HUDEP-2 (cell line): ENCODE results near the gene COX6A2.
A peak's percentile ranks its signal among the peaks of the same experiment; 100 is the strongest.

Experiments
- DNase-seq, 76 experiments: peaks; one replicate each; lab custom pipeline; 2025; ENCODE audit not compliant: unreplicated experiment in 76 of 76; lab: John Stamatoyannopoulos, UW

The COX6A2 gene

GRCh38 chr16:31464348-31464769 is 36.2 kb upstream of the COX6A2 start:
- DNase-seq, result no peak

- no peak for DNase-seq
Measured at GRCh38 chr16:31461921-31462804, 34.0 kb upstream of the COX6A2 start.

GRCh38 chr16:31461201-31461920 is 33.2 kb upstream of the COX6A2 start:
- DNase-seq, result no peak

DNA sequence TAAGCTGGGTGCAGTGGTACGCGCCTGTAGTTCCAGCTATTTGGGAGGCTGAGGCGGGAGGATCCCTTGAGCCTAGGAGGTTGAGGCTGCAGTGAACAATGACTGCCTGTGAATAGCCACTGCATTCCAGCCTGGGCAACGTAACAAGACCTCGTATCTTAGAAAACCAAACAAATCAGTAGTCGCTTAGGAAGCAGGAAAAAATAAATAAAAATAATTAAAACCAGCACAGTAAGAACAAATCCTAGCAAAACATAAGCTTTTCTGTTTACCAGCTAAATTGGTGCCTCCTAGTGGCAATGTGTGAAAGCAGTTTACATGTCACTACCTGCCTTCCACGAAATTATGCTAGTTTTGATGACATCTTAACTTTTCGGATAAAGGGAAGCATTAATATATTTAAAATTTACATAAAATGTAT is 32.4 kb upstream of the COX6A2 start:
- peak in 13 of 76 experiments; percentile 9 to 38 (median 27) for DNase-seq

DNA sequence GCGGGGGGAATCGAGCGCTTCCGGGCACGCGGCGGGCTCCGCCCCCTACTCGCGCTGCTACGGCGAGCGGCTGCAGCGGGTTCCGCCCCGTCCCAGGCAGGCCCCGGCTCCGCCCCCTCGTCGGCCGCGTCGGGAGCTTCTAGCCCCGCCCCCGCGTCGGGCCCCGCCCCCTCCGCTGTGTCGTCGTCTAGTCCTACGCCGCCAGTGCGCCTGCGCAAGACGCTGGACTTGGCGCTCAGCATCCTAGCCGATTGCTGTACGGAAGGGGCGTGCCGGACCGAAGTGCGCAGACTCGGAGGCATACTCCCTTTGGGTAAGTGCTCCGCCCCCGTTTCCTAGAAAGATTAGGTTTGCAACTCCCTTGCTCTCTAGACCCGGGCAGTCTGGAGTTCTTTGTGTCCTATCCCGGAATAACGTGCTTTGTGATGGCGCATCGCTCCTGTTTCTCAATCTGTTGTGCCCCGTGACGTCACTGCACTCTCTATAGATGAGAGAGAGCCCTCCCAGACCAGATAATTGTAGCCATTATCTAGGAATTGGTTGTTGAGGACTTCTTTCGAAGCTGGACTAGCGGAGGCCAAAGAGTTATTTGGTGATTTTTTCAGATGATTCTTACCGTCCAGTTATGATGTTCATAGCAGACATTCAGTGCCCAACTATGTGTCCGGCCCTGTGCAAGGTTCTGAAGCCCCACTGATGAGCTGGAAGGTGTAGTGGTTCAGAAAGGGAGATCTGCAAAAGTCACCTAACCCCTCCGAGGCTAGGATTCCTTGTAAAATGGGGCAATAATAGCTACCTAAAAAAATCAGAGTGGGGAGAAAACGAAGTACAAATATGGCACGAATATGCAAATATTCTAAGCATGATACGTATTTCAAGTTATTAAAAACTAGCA is 31.8 kb upstream of the COX6A2 start:
- DNase-seq, result peak in 75 of 76 experiments; percentile 73 to 100 (median 99)

DNA sequence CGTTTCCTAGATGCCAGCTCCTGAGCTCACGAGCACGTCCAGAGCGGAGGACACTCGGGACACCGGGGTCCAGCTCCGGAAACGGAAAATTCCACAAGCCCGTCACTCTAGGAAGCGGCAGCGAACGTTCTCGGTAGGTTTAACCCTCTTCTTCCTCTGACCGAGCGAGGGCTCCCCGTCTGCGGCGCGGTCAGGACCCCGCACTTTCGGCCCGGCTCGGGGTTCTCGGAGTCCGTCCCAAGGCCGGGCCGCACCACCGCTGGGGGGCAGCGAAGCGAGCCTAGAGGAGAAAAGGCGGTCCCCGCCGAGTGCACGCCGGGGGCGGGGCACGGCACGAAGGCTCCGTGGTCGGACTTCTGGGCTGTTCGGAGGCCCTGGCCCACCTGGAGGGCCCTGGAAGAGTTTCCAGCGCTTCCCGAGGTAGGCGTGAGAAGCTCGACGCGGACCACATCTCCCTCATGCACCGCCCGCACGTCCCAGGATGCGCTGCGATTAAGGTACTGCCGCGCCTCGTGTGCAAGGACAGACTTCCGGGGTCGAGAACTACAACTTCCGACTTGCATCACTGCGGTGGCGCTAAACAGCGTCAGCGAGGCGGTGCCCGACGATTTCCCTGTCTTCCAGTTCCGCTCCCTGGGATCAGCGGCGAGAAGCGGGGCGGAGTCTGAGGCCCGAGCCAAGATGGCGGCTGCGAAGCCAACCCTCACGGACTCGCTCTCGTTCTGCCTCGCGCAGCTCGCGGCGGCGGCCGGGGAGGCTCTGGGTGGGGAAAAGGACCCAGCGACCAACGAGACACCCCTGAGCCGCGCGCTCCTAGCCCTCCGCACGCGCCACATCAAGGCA is 30.9 kb upstream of the COX6A2 start, which contains the start of gene ARMC5:
ARMC5 (plus strand) TSS at position 658 of the 843 bp plus-strand sequence; CDS start at position 682, 24 bp downstream.
- DNase-seq, result peak; percentile 67 to 99 (median 94)

- peak in 40 of 76 experiments; percentile 10 to 66 (median 36) for DNase-seq
Measured at GRCh38 chr16:31458073-31458843, 30.1 kb upstream of the COX6A2 start.

DNA sequence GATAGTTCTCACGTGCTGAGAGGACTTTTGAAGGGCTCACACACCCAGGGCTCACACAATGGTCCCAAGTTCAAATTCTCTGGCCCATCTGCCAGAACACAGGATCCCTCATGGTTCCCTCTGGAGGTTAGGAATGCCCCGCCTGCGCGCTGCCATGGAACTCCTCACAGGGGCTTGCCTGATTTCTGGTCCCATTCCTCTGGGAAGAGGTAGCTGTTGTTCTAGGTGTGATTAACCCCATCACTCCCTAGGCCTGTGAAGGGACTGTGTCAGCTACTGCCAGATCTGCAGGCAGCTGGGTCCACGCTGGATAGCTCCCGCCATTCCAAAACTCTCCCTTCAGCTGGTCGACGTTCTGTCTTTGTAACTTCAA is 28.8 kb upstream of the COX6A2 start:
- no peak for DNase-seq

DNA sequence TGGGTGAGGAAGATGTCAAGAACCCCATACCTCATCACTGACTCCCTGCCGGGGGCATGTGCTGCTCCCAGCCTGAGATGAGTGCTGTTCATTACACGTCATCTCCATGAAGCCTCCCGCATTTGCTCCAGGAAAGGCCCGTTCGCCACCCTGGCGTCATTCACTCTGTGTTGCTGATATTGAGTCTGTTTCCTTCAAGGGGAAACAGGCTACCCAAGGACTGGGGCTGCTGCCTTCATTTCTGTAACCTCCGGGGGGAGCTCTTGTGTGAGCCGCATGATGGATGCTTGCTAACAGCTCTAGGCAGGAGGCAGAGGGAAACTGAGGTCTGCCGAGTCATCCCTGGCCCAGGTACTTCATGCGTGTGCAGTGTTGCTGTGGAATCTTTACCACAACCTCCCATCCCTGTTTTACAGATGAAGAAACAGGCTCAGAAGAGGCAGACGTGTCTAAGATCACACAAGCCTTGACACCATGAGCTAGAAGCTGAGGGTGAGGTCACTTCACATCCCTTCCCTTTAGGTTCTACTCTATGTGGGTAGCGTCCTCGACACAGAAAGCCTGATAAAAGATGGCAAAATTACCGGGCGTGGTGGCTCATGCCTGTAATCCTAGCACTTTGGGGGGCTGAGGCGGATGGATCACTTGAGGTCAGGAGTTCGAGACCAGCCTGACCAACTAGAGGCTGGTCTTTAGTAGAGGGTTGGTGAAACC is 27.6 kb upstream of the COX6A2 start:
- DNase-seq, result peak in 17 of 76 experiments; percentile 7 to 33 (median 16)

GRCh38 chr16:31453255-31454204 is 25.4 kb upstream of the COX6A2 start:
- DNase-seq, result peak in 59 of 76 experiments; percentile 4 to 76 (median 53)

DNA sequence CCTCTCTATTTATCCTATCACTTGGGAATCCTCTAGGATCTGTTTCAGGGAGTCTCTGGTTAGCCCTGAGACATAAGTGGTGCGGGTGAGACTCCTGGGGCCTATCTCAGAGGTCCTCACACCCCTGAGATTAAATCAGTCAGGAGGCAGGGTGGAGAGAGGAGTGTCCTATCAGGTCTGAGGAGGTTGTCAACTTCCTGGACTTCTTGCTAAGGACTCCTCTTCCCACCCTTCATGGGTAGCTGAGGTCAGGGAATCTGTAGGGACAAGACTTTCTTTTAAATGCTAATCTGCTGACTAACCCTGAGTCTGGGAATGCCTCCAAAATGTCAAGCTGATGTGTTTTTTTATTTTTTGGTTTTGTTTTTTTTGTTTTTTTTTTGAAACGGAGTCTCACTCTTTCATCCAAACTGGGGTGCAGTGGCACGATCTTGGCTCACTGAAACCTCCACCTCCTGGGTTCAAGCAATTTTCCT is 24.5 kb upstream of the COX6A2 start:
- peak in 12 of 76 experiments; percentile 8 to 30 (median 18) for DNase-seq

- DNase-seq, result peak in 51 of 76 experiments; percentile 13 to 64 (median 37)
Measured at GRCh38 chr16:31451681-31452351, 23.7 kb upstream of the COX6A2 start.

GRCh38 chr16:31451201-31451600 is 23.0 kb upstream of the COX6A2 start:
- no peak for DNase-seq

GRCh38 chr16:31445931-31446330 is 17.8 kb upstream of the COX6A2 start:
- peak in 2 of 76 experiments; percentile 3 to 11 for DNase-seq

- no peak for DNase-seq
Measured at GRCh38 chr16:31441956-31442355, 13.8 kb upstream of the COX6A2 start.

GRCh38 chr16:31440516-31441184 is 12.5 kb upstream of the COX6A2 start:
- DNase-seq, result no peak
